ENCODE measurements around the gene LARP1. TPM values are rescaled to one million over a fixed set of nuclear protein-coding genes. Genes with fewer than 3 reads are reported as not detected.

The LARP1 gene
- total and polyA plus RNA-seq, 9 of the 15 experiments (the other 6 are each of a cell fraction or from before 2014, with no cell fraction given) = 22.6 to 300 (median 92.0) TPM

DNA sequence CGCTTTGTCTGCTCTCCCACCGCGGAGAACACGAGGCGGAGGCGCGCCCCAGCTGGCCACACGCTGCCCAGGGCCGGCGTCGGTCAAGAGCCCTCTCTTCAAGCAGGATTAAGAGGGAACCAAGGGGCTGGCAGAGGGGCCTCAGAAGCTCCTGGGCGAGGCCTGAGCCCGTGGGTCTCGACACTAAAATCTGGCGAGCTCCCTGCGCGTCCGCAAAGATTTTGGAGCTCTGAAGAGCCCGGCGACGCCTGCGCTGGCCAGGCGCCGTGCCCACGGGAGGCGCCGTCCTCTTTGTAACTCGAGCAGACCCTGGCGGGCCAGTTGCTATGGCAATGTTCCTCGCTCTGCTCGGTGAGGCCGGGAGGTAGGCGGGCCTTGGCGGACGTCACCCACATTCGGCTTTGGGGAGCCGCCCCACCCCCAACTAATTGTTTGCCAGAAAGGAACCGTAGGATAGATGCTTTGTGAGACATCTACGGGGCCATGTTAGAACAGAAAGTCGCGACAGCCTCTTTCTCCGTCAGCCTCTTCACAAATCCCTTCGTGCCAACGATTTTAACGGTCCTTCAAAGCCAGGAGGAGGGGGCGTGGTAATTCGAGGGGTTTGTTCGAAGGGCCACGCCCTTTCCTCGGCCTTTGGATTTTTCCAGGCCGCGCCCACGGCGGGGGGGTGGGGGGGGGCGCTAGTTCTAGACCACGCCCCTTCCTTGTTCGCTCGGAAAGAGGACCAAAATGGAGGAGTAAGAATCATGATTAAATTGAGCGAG lies 102.5 kb downstream of the LARP1 start (continued):
- TF ChIP-seq, protein P1, sequence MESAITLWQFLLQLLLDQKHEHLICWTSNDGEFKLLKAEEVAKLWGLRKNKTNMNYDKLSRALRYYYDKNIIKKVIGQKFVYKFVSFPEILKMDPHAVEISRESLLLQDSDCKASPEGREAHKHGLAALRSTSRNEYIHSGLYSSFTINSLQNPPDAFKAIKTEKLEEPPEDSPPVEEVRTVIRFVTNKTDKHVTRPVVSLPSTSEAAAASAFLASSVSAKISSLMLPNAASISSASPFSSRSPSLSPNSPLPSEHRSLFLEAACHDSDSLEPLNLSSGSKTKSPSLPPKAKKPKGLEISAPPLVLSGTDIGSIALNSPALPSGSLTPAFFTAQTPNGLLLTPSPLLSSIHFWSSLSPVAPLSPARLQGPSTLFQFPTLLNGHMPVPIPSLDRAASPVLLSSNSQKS (CRISPR knock-in tag; IDR thresholded peaks at IDR 0.05) = no peak
- TF ChIP-seq FOXM1 (IDR thresholded peaks at IDR 0.05; ENCODE audit: low read depth) (no peak; the same call in 1 of the 2 replicates), FOXM1 (CRISPR knock-in tag; IDR thresholded peaks at IDR 0.05; ENCODE audit: low read depth) (no peak), MED1 (CRISPR knock-in tag; IDR thresholded peaks at IDR 0.05; ENCODE audit: borderline replicate concordance) (no peak), SUPT5H (IDR thresholded peaks at IDR 0.05) (peak; percentile 34; the same call in 1 of the 2 replicates), ZNF282 (CRISPR knock-in tag; IDR thresholded peaks at IDR 0.05) (no peak), ZNF3 (CRISPR knock-in tag; IDR thresholded peaks at IDR 0.05) (no peak), PHF20 (IDR thresholded peaks at IDR 0.05; ENCODE audit: partially characterized antibody) (peak; percentile 35), EZH2 (IDR thresholded peaks at IDR 0.05; ENCODE audit: borderline replicate concordance, low read depth, low read length) (no peak), ZNF232 (CRISPR knock-in tag; IDR thresholded peaks at IDR 0.05) (no peak), KHSRP (IDR thresholded peaks at IDR 0.05) (no peak), FOSL1 (tag; conservative IDR thresholded peaks at IDR 0.05) (no peak), DNMT1 (IDR thresholded peaks at IDR 0.05) (no peak), NFXL1 (CRISPR knock-in tag; IDR thresholded peaks at IDR 0.05) (no peak), MAFF (IDR thresholded peaks at IDR 0.05; ENCODE audit: low read length) (no peak)
- TF ChIP-seq, protein P2, sequence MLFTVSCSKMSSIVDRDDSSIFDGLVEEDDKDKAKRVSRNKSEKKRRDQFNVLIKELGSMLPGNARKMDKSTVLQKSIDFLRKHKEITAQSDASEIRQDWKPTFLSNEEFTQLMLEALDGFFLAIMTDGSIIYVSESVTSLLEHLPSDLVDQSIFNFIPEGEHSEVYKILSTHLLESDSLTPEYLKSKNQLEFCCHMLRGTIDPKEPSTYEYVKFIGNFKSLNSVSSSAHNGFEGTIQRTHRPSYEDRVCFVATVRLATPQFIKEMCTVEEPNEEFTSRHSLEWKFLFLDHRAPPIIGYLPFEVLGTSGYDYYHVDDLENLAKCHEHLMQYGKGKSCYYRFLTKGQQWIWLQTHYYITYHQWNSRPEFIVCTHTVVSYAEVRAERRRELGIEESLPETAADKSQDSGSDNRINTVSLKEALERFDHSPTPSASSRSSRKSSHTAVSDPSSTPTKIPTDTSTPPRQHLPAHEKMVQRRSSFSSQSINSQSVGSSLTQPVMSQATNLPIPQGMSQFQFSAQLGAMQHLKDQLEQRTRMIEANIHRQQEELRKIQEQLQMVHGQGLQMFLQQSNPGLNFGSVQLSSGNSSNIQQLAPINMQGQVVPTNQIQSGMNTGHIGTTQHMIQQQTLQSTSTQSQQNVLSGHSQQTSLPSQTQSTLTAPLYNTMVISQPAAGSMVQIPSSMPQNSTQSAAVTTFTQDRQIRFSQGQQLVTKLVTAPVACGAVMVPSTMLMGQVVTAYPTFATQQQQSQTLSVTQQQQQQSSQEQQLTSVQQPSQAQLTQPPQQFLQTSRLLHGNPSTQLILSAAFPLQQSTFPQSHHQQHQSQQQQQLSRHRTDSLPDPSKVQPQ (CRISPR knock-in tag; IDR thresholded peaks at IDR 0.05; ENCODE audit: borderline replicate concordance) = no peak
- TF ChIP-seq, protein P3, sequence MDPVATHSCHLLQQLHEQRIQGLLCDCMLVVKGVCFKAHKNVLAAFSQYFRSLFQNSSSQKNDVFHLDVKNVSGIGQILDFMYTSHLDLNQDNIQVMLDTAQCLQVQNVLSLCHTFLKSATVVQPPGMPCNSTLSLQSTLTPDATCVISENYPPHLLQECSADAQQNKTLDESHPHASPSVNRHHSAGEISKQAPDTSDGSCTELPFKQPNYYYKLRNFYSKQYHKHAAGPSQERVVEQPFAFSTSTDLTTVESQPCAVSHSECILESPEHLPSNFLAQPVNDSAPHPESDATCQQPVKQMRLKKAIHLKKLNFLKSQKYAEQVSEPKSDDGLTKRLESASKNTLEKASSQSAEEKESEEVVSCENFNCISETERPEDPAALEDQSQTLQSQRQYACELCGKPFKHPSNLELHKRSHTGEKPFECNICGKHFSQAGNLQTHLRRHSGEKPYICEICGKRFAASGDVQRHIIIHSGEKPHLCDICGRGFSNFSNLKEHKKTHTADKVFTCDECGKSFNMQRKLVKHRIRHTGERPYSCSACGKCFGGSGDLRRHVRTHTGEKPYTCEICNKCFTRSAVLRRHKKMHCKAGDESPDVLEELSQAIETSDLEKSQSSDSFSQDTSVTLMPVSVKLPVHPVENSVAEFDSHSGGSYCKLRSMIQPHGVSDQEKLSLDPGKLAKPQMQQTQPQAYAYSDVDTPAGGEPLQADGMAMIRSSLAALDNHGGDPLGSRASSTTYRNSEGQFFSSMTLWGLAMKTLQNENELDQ (CRISPR knock-in tag; IDR thresholded peaks at IDR 0.05; ENCODE audit: borderline replicate concordance) = no peak
- TF ChIP-seq, protein P4, sequence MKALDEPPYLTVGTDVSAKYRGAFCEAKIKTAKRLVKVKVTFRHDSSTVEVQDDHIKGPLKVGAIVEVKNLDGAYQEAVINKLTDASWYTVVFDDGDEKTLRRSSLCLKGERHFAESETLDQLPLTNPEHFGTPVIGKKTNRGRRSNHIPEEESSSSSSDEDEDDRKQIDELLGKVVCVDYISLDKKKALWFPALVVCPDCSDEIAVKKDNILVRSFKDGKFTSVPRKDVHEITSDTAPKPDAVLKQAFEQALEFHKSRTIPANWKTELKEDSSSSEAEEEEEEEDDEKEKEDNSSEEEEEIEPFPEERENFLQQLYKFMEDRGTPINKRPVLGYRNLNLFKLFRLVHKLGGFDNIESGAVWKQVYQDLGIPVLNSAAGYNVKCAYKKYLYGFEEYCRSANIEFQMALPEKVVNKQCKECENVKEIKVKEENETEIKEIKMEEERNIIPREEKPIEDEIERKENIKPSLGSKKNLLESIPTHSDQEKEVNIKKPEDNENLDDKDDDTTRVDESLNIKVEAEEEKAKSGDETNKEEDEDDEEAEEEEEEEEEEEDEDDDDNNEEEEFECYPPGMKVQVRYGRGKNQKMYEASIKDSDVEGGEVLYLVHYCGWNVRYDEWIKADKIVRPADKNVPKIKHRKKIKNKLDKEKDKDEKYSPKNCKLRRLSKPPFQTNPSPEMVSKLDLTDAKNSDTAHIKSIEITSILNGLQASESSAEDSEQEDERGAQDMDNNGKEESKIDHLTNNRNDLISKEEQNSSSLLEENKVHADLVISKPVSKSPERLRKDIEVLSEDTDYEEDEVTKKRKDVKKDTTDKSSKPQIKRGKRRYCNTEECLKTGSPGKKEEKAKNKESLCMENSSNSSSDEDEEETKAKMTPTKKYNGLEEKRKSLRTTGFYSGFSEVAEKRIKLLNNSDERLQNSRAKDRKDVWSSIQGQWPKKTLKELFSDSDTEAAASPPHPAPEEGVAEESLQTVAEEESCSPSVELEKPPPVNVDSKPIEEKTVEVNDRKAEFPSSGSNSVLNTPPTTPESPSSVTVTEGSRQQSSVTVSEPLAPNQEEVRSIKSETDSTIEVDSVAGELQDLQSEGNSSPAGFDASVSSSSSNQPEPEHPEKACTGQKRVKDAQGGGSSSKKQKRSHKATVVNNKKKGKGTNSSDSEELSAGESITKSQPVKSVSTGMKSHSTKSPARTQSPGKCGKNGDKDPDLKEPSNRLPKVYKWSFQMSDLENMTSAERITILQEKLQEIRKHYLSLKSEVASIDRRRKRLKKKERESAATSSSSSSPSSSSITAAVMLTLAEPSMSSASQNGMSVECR (CRISPR knock-in tag; IDR thresholded peaks at IDR 0.05) = peak; percentile 35; the same call in 1 of the 2 replicates
